HCT116 (cell line): ENCODE results near the gene PCK2.

ENCODE experiments used
- CEBPB ChIP-seq: IDR thresholded peaks from 2 replicates; pipeline ENCODE4 v1.6.1; 2012; ENCODE audit warnings: low read depth
- CTCF ChIP-seq, 3 experiments: fragments of 200-600 bp in 1 of 3; sonication (generic) in 1 of 3; IDR thresholded peaks in 2 of 3; conservative IDR thresholded peaks in 1 of 3; 2 replicates each; pipeline ENCODE4 v1.5.1; 2012 to 2017; ENCODE audit warnings: low read depth in 2 of 3, low read length in 2 of 3, antibody characterized with exemption in 1 of 3, borderline replicate concordance in 1 of 3, control low read depth in 1 of 3, mild to moderate bottlenecking in 1 of 3, mixed read lengths in 1 of 3, mixed run types in 1 of 3, moderate library complexity in 1 of 3; ENCODE audit not compliant: insufficient read depth in 1 of 3
- MAX ChIP-seq: IDR thresholded peaks from 2 replicates; pipeline ENCODE4 v1.6.1; 2012
- POLR2A ChIP-seq: IDR thresholded peaks from 2 replicates; pipeline ENCODE4 v1.7.0; 2011; ENCODE audit warnings: borderline replicate concordance; ENCODE audit not compliant: insufficient read depth, insufficient read length; ENCODE audit errors: extremely low read depth
- POLR2AphosphoS5 ChIP-seq: IDR thresholded peaks from 2 replicates; pipeline ENCODE4 v1.6.1; 2011; ENCODE audit warnings: mild to moderate bottlenecking, low read depth, low read length, moderate library complexity
- RAD21 ChIP-seq: IDR thresholded peaks from 2 replicates; pipeline ENCODE4 v1.6.1; 2012; ENCODE audit warnings: low read depth, mild to moderate bottlenecking
- REST ChIP-seq: IDR thresholded peaks from 2 replicates; pipeline ENCODE4 v1.6.1; 2012; ENCODE audit warnings: low read depth
- SIN3A ChIP-seq: IDR thresholded peaks from 2 replicates; pipeline ENCODE4 v1.6.1; 2012; ENCODE audit warnings: low read depth
- ZNF274 ChIP-seq: fragments of 200-500 bp; sonication (Bioruptor generic); IDR thresholded peaks from 2 replicates; pipeline ENCODE4 v1.6.1; 2014; ENCODE audit warnings: mild to moderate bottlenecking, low read depth, low read length, inconsistent platforms

- TF ChIP-seq CTCF (IDR thresholded peaks at IDR 0.05 in 2 of 3, conservative IDR thresholded peaks at IDR 0.05 in 1 of 3; ENCODE audit: borderline replicate concordance in 1 of 3, insufficient read depth in 1 of 3, low read depth in 2 of 3, low read length in 2 of 3): no peak
- TF ChIP-seq POLR2A: no peak
- no peak for TF ChIP-seq POLR2AphosphoS5
- no peak for TF ChIP-seq CEBPB
- no peak for TF ChIP-seq REST
- TF ChIP-seq RAD21: no peak
- no peak for TF ChIP-seq ZNF274
- TF ChIP-seq SIN3A: no peak
- no peak for TF ChIP-seq MAX
These were observed 31.7 kb upstream of the PCK2 start for GRCh38 chr14:24062216-24062980.
